ENCODE results near the gene SGCE.
A peak's percentile ranks its signal among the peaks of the same experiment; 100 is the strongest.

The SGCE gene

GRCh38 chr7:94658826-94659225, 2.9 kb upstream of the SGCE start:
- no peak for DNase-seq

GRCh38 chr7:94657771-94658693, 2.1 kb upstream of the SGCE start:
- DNase-seq: peak; percentile 95

- peak; percentile 29 for DNase-seq
Measured at GRCh38 chr7:94656925-94657731, 1.2 kb upstream of the SGCE start.

- DNase-seq: no peak
Measured at GRCh38 chr7:94656658-94656924, 658 bp upstream of the SGCE start.

- no peak for DNase-seq
Measured at GRCh38 chr7:94655126-94655847, 646 bp downstream of the SGCE start.

GRCh38 chr7:94654783-94655125, 1.2 kb downstream of the SGCE start:
- DNase-seq: no peak

GRCh38 chr7:94650147-94651051, 5.5 kb downstream of the SGCE start:
- DNase-seq: no peak

GRCh38 chr7:94649450-94649849, 6.5 kb downstream of the SGCE start:
- DNase-seq: no peak

GRCh38 chr7:94648731-94649130, 7.2 kb downstream of the SGCE start:
- DNase-seq: no peak

GRCh38 chr7:94647295-94647694, 8.6 kb downstream of the SGCE start:
- DNase-seq: no peak

- DNase-seq: no peak
Measured at GRCh38 chr7:94643771-94644545, 12.0 kb downstream of the SGCE start.

- DNase-seq: no peak
Measured at GRCh38 chr7:94642838-94643653, 12.9 kb downstream of the SGCE start.

GRCh38 chr7:94639384-94639783, 16.5 kb downstream of the SGCE start:
- no peak for DNase-seq

- DNase-seq: no peak
Measured at GRCh38 chr7:94635687-94636086, 20.2 kb downstream of the SGCE start.

GRCh38 chr7:94634502-94634901, 21.4 kb downstream of the SGCE start:
- DNase-seq: no peak

GRCh38 chr7:94633687-94634086, 22.2 kb downstream of the SGCE start:
- no peak for DNase-seq

GRCh38 chr7:94633014-94633341, 23.0 kb downstream of the SGCE start:
- DNase-seq: no peak

GRCh38 chr7:94632338-94633013, 23.5 kb downstream of the SGCE start:
- no peak for DNase-seq

GRCh38 chr7:94630855-94631254, 25.1 kb downstream of the SGCE start:
- DNase-seq: no peak

- no peak for DNase-seq
Measured at GRCh38 chr7:94623820-94624219, 32.1 kb downstream of the SGCE start.
